Neuron (in vitro differentiated cells): ENCODE results near the gene MBTPS1.

ENCODE experiments used
- H2AFZ ChIP-seq: one replicate; pipeline ENCODE4 v1.6.1; 2013; ENCODE audit warnings: low read depth, mild to moderate bottlenecking, inconsistent platforms, low read length, moderate library complexity
- H3K27me3 ChIP-seq: one replicate; pipeline ENCODE4 v1.6.1; 2013; ENCODE audit warnings: low read length; ENCODE audit not compliant: insufficient read depth
- H3K36me3 ChIP-seq: one replicate; pipeline ENCODE4 v1.6.1; 2013; ENCODE audit warnings: low read length; ENCODE audit not compliant: insufficient read depth
- H3K4me1 ChIP-seq: one replicate; pipeline ENCODE4 v1.6.1; 2013; ENCODE audit warnings: low read length; ENCODE audit not compliant: insufficient read depth
- H3K4me3 ChIP-seq: 2 replicates; pipeline ENCODE4 v1.5.1; 2013; ENCODE audit warnings: mild to moderate bottlenecking, low read length, moderate library complexity
- H3K9me3 ChIP-seq: one replicate; pipeline ENCODE4 v1.6.1; 2013; ENCODE audit warnings: low read length

Gene MBTPS1

GRCh38 chr16:84144209-84144858 is 27.6 kb upstream of the MBTPS1 start:
- Histone ChIP-seq H3K9me3 (peaks cover 4% of the 10 kb centered on the region), H3K4me1 (peaks cover 10% of the 10 kb centered on the region), H2AFZ (peak overlapping the region; percentile 99), H3K4me3 (peak overlapping the region; percentile 84), H3K27me3 (peaks cover 3% of the 10 kb centered on the region), H3K36me3 (no peaks in the 10 kb centered on the region)

GRCh38 chr16:84143784-84144199 is 27.1 kb upstream of the MBTPS1 start:
- Histone ChIP-seq H3K9me3 (peaks cover 4% of the 10 kb centered on the region), H3K27me3 (peaks cover 3% of the 10 kb centered on the region), H3K36me3 (no peaks in the 10 kb centered on the region), H2AFZ (peak overlapping the region; percentile 99), H3K4me1 (peaks cover 15% of the 10 kb centered on the region), H3K4me3 (peak overlapping the region; percentile 84)

GRCh38 chr16:84143081-84143480 is 26.3 kb upstream of the MBTPS1 start:
- Histone ChIP-seq H3K9me3 (peaks cover 4% of the 10 kb centered on the region), H3K27me3 (peaks cover 3% of the 10 kb centered on the region), H2AFZ (no peak overlapping the region), H3K36me3 (no peaks in the 10 kb centered on the region), H3K4me1 (peaks cover 19% of the 10 kb centered on the region), H3K4me3 (peak overlapping the region; percentile 84)

GRCh38 chr16:84141143-84141670 is 24.5 kb upstream of the MBTPS1 start:
- Histone ChIP-seq H3K4me3 (no peak overlapping the region), H3K4me1 (peaks cover 25% of the 10 kb centered on the region), H3K36me3 (no peaks in the 10 kb centered on the region), H3K27me3 (no peaks in the 10 kb centered on the region), H2AFZ (no peak overlapping the region), H3K9me3 (peaks cover 4% of the 10 kb centered on the region)

- no peak overlapping the region for H3K4me3 ChIP-seq
- no peak overlapping the region for H2AFZ ChIP-seq
- no peaks in the 10 kb centered on the region for H3K27me3 ChIP-seq
- no peaks in the 10 kb centered on the region for H3K36me3 ChIP-seq
- peaks cover 4% of the 10 kb centered on the region for H3K9me3 ChIP-seq
- peaks cover 23% of the 10 kb centered on the region for H3K4me1 ChIP-seq
These were observed 23.0 kb upstream of the MBTPS1 start for GRCh38 chr16:84139628-84140258.

GRCh38 chr16:84138824-84139627 is 22.3 kb upstream of the MBTPS1 start:
- no peak overlapping the region for H2AFZ ChIP-seq
- no peaks in the 10 kb centered on the region for H3K27me3 ChIP-seq
- peaks cover 23% of the 10 kb centered on the region for H3K4me1 ChIP-seq
- no peak overlapping the region for H3K4me3 ChIP-seq
- H3K9me3 ChIP-seq = peaks cover 4% of the 10 kb centered on the region
- H3K36me3 ChIP-seq = no peaks in the 10 kb centered on the region

- H3K36me3 ChIP-seq = no peaks in the 10 kb centered on the region
- peaks cover 4% of the 10 kb centered on the region for H3K9me3 ChIP-seq
- H2AFZ ChIP-seq = no peak overlapping the region
- H3K4me1 ChIP-seq = peaks cover 23% of the 10 kb centered on the region
- no peaks in the 10 kb centered on the region for H3K27me3 ChIP-seq
- H3K4me3 ChIP-seq = no peak overlapping the region
These were observed 21.7 kb upstream of the MBTPS1 start for GRCh38 chr16:84138500-84138823.

- Histone ChIP-seq H3K9me3 (peaks cover 4% of the 10 kb centered on the region), H3K4me1 (peaks cover 23% of the 10 kb centered on the region), H3K4me3 (no peak overlapping the region), H3K36me3 (no peaks in the 10 kb centered on the region), H2AFZ (no peak overlapping the region), H3K27me3 (no peaks in the 10 kb centered on the region)
These were observed 21.1 kb upstream of the MBTPS1 start for GRCh38 chr16:84137769-84138357.

GRCh38 chr16:84137287-84137686 is 20.5 kb upstream of the MBTPS1 start:
- Histone ChIP-seq H3K27me3 (no peaks in the 10 kb centered on the region), H3K36me3 (peaks cover 2% of the 10 kb centered on the region), H3K4me1 (peaks cover 23% of the 10 kb centered on the region), H3K4me3 (no peak overlapping the region), H2AFZ (no peak overlapping the region), H3K9me3 (peaks cover 4% of the 10 kb centered on the region)

- no peaks in the 10 kb centered on the region for H3K27me3 ChIP-seq
- H3K36me3 ChIP-seq = peaks cover 3% of the 10 kb centered on the region
- peaks cover 4% of the 10 kb centered on the region for H3K9me3 ChIP-seq
- H3K4me3 ChIP-seq = no peak overlapping the region
- no peak overlapping the region for H2AFZ ChIP-seq
- H3K4me1 ChIP-seq = peaks cover 23% of the 10 kb centered on the region
These were observed 19.8 kb upstream of the MBTPS1 start for GRCh38 chr16:84136331-84137125.

- H3K27me3 ChIP-seq = no peaks in the 10 kb centered on the region
- no peak overlapping the region for H3K4me3 ChIP-seq
- no peak overlapping the region for H2AFZ ChIP-seq
- no peaks in the 10 kb centered on the region for H3K9me3 ChIP-seq
- H3K4me1 ChIP-seq = peaks cover 7% of the 10 kb centered on the region
- peaks cover 29% of the 10 kb centered on the region for H3K36me3 ChIP-seq
These were observed 16.0 kb upstream of the MBTPS1 start for GRCh38 chr16:84132527-84133285.

- Histone ChIP-seq H3K9me3 (no peaks in the 10 kb centered on the region), H3K4me1 (peaks cover under 1% of the 10 kb centered on the region), H3K27me3 (no peaks in the 10 kb centered on the region), H3K4me3 (no peak overlapping the region), H2AFZ (no peak overlapping the region), H3K36me3 (peaks cover 38% of the 10 kb centered on the region)
These were observed 14.4 kb upstream of the MBTPS1 start for GRCh38 chr16:84131117-84131516.
